Rectal smooth muscle tissue (tissue), 1 donor: ENCODE measurements around the gene TENM4.
"Not testable (repeated sequence)": the region's sequence is repeated elsewhere in the genome, so short reads cannot be mapped to it uniquely, and the experiment has no call there.

Experiments used
- H3K27ac ChIP-seq: one replicate; pipeline ENCODE4 v1.7.0; 2013; ENCODE audit warnings: low read depth, low read length, inconsistent platforms
- H3K27me3 ChIP-seq: one replicate; pipeline ENCODE4 v1.7.0; 2013; ENCODE audit warnings: low read length; ENCODE audit not compliant: control insufficient read depth, insufficient read depth
- H3K36me3 ChIP-seq: one replicate; pipeline ENCODE4 v1.7.0; 2013; ENCODE audit warnings: low read length; ENCODE audit not compliant: control insufficient read depth, insufficient read depth
- H3K4me1 ChIP-seq: one replicate; pipeline ENCODE4 v1.7.0; 2013; ENCODE audit warnings: low read length; ENCODE audit not compliant: control insufficient read depth, insufficient read depth
- H3K4me3 ChIP-seq: one replicate; pipeline ENCODE4 v1.7.0; 2013; ENCODE audit warnings: low read length
- H3K9ac ChIP-seq: one replicate; pipeline ENCODE4 v1.7.0; 2013; ENCODE audit warnings: low read length

TENM4 gene

DNA sequence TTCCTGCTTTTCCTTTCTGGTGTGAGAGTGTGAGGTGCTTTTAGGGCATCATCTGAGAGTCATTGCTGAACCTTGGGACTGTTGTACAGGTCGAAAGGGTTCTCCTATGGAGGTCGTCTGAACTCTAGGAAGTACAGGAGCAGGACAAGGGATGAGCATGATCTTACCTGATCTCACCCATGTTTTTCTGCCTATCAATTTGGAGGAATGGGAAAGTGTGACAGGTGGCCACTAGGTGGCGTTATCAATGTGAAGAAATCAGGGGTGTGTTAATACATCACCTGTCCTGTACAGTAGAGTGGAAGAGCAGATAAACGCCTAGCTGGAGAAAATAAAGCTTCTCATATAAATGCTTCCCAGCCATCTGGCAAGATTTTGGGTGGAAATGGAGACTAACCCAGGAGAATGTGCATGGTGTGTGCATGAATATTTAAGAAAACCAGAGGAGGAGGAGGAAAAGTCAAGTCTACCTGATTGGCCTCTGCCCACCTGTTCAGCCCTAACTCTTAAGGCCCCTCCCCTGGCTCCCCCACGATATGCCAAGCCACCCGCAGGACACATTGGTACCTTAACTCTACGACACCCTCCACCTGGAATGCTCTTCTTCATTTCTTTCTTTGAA is 794.2 kb downstream of the TENM4 start:
- no peak overlapping the region for H3K9ac ChIP-seq
- H3K4me3 ChIP-seq, result no peak overlapping the region
- H3K27ac ChIP-seq, result no peak overlapping the region
- H3K27me3 ChIP-seq, result no peaks in the 10 kb centered on the region
- no peaks in the 10 kb centered on the region for H3K36me3 ChIP-seq
- no peaks in the 10 kb centered on the region for H3K4me1 ChIP-seq

DNA sequence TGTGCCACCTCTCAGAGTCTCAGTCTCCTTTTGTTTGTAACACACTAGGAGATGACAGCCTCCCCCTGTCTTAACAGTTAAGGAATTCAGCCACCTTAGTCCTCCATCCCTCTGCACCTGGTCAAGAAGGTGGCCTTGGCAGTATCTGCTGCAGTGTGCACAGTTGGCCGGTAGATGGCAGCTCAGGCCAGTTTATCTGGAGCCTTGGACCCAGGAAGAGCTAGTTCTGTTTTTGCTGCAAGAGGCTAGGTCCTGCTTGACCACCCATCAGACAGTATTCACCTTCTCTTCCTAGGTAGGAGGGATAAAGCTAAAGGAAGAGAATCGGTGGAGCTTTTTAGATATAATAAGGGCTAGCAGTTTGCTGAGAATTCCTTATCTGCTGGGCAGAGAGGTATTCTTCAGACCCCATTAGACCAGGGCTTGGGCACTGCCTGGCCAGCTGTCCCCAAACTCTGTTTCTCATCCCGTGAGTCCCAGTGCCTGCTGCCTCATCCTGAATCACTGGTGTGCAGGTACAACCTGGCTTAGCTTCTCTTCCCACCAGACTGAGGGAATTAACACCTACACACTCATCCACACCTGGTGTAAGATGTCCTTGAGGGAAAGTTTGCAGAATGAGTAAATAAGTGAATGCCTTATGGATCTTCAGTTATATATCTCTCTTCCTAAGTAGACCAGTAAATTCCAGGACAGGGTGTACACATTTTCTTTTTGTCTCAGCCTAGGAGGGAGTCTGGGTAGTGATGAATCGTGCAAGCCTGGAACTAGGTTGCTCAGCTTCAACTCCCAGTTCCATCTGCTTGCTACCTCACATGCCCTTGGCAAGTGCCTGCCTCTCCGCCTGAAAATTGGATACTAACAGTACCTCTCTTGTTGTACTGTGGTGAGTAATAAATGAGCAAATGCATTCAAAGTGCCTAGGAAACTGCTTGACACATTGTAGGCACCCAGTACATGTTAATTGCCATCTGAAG is 795.3 kb downstream of the TENM4 start:
- no peaks in the 10 kb centered on the region for H3K27me3 ChIP-seq
- H3K4me3 ChIP-seq, result no peak overlapping the region
- H3K27ac ChIP-seq, result no peak overlapping the region
- no peaks in the 10 kb centered on the region for H3K4me1 ChIP-seq
- H3K9ac ChIP-seq, result no peak overlapping the region
- H3K36me3 ChIP-seq, result no peaks in the 10 kb centered on the region

DNA sequence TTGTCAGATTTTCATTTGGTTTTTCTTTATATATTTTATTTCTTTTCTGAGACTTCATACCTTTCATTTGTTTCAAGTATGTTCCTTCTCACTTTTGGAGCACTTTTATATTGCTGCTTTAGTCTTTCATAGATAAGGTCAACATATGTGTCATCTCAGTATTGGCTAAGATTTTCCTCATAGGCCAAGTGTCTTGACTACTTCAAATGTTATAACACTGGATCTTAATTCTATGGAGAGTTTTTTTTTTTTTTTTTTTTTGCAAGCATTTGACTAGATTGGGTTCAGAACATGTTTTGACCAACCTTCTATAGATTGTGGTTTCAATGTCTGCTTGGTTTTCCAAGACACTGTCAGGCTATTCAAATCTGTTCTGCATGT is 797.2 kb downstream of the TENM4 start:
- no peak overlapping the region for H3K9ac ChIP-seq
- H3K4me1 ChIP-seq, result no peaks in the 10 kb centered on the region
- no peaks in the 10 kb centered on the region for H3K27me3 ChIP-seq
- no peak overlapping the region for H3K27ac ChIP-seq
- H3K36me3 ChIP-seq, result no peaks in the 10 kb centered on the region
- no peak overlapping the region for H3K4me3 ChIP-seq

DNA sequence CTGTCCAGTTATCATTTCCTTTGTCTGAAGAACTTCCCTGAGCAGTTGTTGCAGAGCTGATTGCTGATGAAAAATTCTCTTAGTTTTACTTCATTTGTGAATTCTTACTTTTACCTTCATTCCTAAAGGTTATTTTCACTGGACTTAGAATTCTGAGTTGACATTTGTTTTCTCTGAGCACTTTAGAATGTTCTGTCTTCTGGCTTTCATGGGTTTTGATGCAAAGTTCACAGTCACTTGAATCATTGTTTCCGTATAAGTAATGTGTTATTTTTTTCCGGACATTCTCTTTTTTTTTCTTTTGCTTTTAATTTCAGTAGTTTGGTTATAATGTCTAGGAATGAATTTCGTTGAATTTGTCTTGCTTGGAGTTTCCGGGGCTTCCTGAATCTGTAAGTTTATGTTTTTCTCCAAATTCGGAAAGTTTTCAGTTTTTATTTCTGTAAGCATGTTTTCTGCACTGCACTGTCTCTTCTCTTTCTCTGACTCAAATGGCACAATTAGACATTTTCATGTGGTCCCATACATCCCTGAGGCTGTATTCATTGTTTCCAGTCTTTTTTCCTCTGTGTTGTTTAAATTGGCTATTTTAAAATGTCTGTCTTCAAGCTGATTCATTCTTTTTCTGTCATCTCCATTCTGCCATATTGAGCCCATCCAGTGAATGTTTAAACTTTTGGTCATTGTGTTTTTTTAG is 797.7 kb downstream of the TENM4 start:
- Histone ChIP-seq H3K36me3 (no peaks in the 10 kb centered on the region), H3K4me3 (no peak overlapping the region), H3K9ac (no peak overlapping the region), H3K27me3 (no peaks in the 10 kb centered on the region), H3K27ac (no peak overlapping the region), H3K4me1 (no peaks in the 10 kb centered on the region)

DNA sequence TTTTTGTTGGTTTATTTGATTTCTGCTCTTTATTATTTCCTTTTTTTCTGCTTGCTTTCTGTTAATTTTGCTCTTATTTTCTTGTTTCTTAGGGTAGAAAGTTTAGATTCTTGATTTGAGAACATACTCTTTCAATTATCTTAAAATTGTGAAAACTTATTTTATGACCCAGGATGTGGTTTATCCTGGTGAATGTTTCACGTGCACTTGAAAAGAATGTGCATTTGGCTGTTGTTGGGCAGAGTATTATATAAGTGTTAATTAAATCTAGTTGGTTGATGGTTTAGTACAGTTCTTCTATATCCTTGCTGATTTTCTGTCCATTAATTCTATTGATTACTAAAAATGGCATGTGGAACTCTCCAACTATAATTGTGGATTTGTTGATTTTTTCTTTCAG is 799.3 kb downstream of the TENM4 start:
- no peak overlapping the region for H3K27ac ChIP-seq
- no peaks in the 10 kb centered on the region for H3K36me3 ChIP-seq
- H3K27me3 ChIP-seq, result no peaks in the 10 kb centered on the region
- H3K4me3 ChIP-seq, result no peak overlapping the region
- no peaks in the 10 kb centered on the region for H3K4me1 ChIP-seq
- H3K9ac ChIP-seq, result no peak overlapping the region

DNA sequence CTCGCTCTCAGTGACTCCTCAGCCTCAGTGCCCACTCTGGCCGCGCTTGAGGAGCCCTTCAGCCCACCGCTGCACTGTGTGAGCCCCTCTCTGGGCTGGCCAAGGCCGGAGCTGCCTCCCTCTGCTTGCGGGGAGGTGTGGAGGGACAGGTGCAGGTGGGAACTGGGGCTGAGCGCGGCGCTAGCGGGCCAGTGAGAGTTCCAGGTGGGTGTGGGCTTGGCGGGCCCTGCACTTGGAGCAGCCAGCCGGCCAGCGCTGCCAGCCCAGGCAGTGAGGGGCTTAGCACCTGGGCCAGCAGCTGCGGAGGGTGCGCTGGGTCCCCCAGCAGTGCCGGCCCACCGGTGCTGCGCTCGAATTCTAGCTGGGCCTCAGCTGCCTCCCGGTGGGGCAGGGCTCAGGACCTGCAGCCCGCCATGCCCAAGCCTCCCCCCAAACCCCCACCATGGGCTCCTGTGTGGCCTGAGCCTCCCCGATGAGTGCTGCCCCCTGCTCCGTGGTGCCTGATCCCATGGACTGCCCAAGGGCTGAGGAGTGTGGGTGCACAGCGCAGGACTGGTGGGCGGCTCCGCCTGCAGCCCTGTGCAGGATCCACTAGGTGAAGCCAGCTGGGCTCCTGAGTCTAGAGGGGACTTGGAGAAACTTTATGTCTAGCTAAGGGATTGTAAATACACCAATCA is 802.0 kb downstream of the TENM4 start:
- no peaks in the 10 kb centered on the region for H3K36me3 ChIP-seq
- H3K4me1 ChIP-seq, result no peaks in the 10 kb centered on the region
- H3K27ac ChIP-seq, result no peak overlapping the region
- H3K9ac ChIP-seq, result no peak overlapping the region
- no peak overlapping the region for H3K4me3 ChIP-seq
- H3K27me3 ChIP-seq, result no peaks in the 10 kb centered on the region

DNA sequence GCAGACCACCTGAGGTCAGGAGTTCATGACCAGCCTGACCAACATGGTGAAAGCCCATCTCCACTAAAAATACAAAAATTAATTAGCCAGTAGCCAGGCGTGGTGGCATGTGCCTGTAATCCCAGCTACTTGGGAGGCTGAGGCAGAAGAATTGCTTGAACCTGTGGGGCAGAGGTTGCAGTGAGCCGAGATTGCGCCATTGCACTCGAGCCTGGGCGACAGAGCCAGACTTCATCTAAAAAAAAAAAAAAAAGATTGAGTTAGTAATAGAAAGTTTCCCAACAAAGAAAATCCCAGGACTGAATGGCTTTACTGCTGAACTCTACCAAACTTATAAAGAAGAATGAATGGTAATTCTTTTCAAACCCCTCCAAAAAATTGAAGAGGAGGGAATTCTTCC is 803.3 kb downstream of the TENM4 start:
- H3K27ac ChIP-seq, H3K4me3 ChIP-seq, H3K4me1 ChIP-seq, H3K27me3 ChIP-seq, H3K36me3 ChIP-seq, H3K9ac ChIP-seq: not testable (repeated sequence)

DNA sequence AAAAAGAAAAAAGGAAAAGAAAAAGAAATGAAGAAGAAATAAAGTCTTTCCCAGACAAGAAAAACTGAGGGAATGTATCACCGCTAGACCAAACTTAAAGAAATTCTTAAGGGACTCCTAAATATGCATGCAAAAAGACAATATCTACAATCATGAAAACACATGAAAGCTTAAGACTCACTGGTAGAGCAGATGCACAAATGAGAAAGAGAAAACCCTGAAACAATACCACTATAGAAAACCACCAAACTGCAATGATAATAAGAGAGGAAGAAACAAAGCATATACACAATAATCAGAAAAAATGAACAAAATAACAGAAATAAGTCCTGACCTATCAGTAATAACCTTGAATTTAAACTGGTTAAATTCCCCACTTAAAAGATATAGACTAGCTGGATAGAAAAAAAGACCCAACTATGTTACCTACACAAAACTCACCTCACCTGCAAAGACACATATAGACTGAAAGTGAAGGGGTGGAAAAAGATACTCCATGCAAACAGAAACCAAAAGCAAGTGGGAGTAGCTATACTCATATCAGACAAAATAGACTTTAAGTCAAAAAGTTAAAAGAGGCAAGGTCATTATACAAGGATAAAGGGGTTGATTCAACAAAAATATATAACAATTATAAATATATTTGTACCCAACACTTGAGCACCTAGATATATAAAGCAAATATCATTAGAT is 804.9 kb downstream of the TENM4 start:
- Histone ChIP-seq H3K27me3 (no peaks in the 10 kb centered on the region), H3K27ac (no peak overlapping the region), H3K9ac (no peak overlapping the region), H3K4me3 (no peak overlapping the region), H3K36me3 (no peaks in the 10 kb centered on the region), H3K4me1 (no peaks in the 10 kb centered on the region)

DNA sequence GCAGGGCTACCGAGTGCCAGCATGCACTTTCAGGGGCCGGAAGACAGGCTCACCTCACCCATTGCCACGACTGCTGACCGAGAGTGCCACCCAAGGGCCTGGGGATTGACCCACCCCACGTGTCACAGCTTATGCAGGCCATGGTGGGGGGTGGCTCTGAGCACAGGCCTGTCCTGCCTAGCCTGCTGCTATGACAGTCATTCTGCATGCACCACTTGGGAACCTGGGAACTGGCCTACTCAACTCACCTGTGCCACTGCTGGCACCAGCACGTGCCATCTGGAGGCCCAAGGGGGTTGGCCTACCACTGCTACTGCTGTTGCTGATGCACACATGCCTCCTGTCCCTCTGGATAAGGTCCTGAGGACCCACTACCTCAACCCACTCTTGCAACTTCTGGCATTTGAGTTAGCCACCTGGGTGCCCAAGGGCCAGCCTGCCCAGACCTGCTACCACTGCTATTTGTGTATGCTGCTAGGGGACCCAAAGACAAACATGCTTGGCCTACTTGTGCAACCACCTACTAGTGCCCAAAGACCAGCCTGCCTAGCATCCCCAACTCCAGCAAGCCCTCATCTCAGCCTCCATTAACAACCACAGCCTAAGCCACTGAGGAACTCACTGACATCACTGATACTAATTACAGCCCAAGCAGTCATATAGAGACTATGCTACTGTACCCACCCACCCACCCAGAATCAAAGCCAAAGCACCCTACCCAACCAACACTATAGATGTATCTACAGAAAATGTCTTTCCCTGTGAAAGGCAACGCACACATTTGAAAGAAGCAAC is 807.1 kb downstream of the TENM4 start:
- H3K27me3 ChIP-seq, result no peaks in the 10 kb centered on the region
- H3K27ac ChIP-seq, result no peak overlapping the region
- H3K9ac ChIP-seq, result no peak overlapping the region
- no peak overlapping the region for H3K4me3 ChIP-seq
- H3K4me1 ChIP-seq, result no peaks in the 10 kb centered on the region
- no peaks in the 10 kb centered on the region for H3K36me3 ChIP-seq

DNA sequence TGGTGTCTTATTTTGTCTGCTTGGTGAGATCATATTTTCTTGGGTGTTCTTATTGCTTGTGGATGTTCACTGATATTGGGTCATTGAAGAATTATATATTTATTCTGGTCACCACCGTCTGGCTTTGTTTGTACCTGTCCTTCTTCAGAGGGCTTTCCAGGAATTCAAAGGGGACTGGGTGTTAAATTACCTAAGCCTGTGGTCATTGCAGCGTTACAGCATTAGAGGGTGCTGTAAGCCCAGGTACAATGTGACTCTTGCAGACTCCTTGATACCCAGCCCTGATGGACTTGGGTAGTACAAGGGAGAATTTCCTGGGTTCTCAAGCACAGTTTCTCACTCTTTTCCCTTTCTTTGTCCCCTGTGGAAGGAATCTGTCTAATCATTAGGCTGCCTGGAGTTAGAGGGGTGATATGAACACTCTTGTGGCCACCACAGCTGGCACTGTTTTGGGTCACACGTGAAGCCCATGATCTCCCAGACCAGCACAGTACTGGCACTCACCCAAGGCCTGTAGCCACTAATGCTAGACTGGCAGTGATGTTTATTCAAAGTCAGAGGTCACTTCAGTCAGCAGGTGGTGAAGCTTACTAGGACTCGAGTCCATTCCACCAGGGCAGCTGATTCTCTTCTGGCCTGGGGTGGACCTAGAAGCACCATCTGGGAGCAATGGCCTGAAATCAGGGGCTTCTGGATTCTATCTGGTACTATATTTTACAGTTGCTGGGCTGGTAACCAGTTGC is 810.1 kb downstream of the TENM4 start:
- Histone ChIP-seq H3K36me3 (no peaks in the 10 kb centered on the region), H3K4me1 (no peaks in the 10 kb centered on the region), H3K4me3 (no peak overlapping the region), H3K27me3 (no peaks in the 10 kb centered on the region), H3K9ac (no peak overlapping the region), H3K27ac (no peak overlapping the region)

DNA sequence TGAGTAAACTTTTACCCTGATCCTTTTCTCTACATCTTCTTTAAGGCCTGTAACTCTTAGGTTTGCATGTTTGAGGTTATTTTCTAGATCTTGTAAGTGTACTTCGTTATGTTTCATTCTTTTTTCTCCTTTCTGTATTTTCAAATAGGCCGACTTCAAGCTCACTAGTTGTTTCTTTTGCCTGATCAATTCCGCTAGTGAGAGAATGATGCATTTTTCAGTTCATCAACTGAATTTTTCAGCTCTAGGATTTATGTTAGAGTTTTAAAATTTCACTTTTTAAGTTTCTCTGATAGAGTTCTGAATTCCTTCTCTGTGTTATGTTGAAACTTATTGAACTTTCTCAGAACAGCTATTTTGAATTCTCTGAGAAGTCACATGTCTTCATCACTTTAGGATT is 810.7 kb downstream of the TENM4 start:
- H3K27ac ChIP-seq, result no peak overlapping the region
- H3K27me3 ChIP-seq, result no peaks in the 10 kb centered on the region

More for the DNA sequence above, 810.7 kb downstream of the TENM4 start:
- Histone ChIP-seq H3K36me3 (no peaks in the 10 kb centered on the region), H3K4me1 (no peaks in the 10 kb centered on the region), H3K4me3 (no peak overlapping the region), H3K9ac (no peak overlapping the region)
